ENCODE measurements around the gene PARD3B. TPM values are rescaled to one million over a fixed set of nuclear protein-coding genes. Genes with fewer than 3 reads are reported as not detected.

Gene PARD3B
- total and polyA plus RNA-seq, 2 experiments from 2014 or later, result 3.5 to 4.4 TPM

- TF ChIP-seq, protein P1, sequence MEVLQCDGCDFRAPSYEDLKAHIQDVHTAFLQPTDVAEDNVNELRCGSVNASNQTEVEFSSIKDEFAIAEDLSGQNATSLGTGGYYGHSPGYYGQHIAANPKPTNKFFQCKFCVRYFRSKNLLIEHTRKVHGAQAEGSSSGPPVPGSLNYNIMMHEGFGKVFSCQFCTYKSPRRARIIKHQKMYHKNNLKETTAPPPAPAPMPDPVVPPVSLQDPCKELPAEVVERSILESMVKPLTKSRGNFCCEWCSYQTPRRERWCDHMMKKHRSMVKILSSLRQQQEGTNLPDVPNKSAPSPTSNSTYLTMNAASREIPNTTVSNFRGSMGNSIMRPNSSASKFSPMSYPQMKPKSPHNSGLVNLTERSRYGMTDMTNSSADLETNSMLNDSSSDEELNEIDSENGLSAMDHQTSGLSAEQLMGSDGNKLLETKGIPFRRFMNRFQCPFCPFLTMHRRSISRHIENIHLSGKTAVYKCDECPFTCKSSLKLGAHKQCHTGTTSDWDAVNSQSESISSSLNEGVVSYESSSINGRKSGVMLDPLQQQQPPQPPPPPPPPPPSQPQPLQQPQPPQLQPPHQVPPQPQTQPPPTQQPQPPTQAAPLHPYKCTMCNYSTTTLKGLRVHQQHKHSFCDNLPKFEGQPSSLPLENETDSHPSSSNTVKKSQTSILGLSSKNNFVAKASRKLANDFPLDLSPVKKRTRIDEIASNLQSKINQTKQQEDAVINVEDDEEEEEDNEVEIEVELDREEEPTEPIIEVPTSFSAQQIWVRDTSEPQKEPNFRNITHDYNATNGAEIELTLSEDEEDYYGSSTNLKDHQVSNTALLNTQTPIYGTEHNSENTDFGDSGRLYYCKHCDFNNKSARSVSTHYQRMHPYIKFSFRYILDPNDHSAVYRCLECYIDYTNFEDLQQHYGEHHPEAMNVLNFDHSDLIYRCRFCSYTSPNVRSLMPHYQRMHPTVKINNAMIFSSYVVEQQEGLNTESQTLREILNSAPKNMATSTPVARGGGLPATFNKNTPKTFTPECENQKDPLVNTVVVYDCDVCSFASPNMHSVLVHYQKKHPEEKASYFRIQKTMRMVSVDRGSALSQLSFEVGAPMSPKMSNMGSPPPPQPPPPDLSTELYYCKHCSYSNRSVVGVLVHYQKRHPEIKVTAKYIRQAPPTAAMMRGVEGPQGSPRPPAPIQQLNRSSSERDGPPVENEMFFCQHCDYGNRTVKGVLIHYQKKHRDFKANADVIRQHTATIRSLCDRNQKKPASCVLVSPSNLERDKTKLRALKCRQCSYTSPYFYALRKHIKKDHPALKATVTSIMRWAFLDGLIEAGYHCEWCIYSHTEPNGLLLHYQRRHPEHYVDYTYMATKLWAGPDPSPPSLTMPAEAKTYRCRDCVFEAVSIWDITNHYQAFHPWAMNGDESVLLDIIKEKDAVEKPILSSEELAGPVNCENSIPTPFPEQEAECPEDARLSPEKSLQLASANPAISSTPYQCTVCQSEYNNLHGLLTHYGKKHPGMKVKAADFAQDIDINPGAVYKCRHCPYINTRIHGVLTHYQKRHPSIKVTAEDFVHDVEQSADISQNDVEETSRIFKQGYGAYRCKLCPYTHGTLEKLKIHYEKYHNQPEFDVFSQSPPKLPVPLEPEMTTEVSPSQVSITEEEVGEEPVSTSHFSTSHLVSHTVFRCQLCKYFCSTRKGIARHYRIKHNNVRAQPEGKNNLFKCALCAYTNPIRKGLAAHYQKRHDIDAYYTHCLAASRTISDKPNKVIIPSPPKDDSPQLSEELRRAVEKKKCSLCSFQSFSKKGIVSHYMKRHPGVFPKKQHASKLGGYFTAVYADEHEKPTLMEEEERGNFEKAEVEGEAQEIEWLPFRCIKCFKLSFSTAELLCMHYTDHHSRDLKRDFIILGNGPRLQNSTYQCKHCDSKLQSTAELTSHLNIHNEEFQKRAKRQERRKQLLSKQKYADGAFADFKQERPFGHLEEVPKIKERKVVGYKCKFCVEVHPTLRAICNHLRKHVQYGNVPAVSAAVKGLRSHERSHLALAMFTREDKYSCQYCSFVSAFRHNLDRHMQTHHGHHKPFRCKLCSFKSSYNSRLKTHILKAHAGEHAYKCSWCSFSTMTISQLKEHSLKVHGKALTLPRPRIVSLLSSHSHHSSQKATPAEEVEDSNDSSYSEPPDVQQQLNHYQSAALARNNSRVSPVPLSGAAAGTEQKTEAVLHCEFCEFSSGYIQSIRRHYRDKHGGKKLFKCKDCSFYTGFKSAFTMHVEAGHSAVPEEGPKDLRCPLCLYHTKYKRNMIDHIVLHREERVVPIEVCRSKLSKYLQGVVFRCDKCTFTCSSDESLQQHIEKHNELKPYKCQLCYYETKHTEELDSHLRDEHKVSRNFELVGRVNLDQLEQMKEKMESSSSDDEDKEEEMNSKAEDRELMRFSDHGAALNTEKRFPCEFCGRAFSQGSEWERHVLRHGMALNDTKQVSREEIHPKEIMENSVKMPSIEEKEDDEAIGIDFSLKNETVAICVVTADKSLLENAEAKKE (CRISPR knock-in tag; IDR thresholded peaks at IDR 0.05), result no peak
- TF ChIP-seq EZH2phosphoT487 (IDR thresholded peaks at IDR 0.05; ENCODE audit: unreplicated experiment), result no peak
These were observed 331.0 kb downstream of the PARD3B start (continued) for GRCh38 chr2:204876311-204876710.

DNA sequence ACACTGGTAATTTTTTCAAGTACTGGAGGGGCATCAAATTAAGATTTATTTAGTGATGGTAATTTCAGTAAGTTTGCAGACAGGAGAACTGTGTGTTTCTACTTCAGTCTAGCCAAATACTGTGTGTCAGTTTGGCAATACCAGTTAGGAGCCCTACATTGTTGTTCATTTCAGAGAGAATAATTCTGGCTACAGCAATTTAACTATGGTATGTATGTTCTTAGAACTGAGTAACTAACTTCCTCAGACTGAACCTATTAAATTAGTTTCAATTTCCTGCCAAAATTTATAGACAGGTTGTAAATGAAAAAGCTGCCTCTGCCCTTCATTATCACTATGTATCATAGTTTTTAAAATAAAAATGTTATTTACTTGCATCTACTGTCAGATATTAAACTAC, 332.4 kb downstream of the PARD3B start:
- Histone ChIP-seq H3K36me3 (ENCODE audit: insufficient read depth) (no peaks in the 10 kb centered on the region), H3F3A (replicated peaks; ENCODE audit: low read depth) (no peaks in the 10 kb centered on the region), H3K79me2 (replicated peaks; ENCODE audit: insufficient read depth) (no peaks in the 10 kb centered on the region), H4K20me1 (replicated peaks; ENCODE audit: insufficient read depth) (no peaks in the 10 kb centered on the region), H3K27ac (ENCODE audit: low read depth) (no peak overlapping the region), H2AFZ (no peak overlapping the region), H3K4me1 (ENCODE audit: insufficient read depth) (peaks cover 10% of the 10 kb centered on the region; the same call in 1 of the 2 replicates), H3K4me2 (no peak overlapping the region), H3K27me3 (ENCODE audit: insufficient read depth) (no peaks in the 10 kb centered on the region), H3K9me2 (ENCODE audit: insufficient read depth) (no peaks in the 10 kb centered on the region), H3K4me3 (no peak overlapping the region)
- H3K27me3 Mint-ChIP-seq (ENCODE audit: insufficient read depth, low read depth, poor library complexity), result no peaks in the 10 kb centered on the region
- H3K4me3 Mint-ChIP-seq, result no peak overlapping the region
- no peaks in the 10 kb centered on the region; the same call in 2 of the 3 replicates for H3K36me3 Mint-ChIP-seq (ENCODE audit: low read depth)
- H3K9me3 Mint-ChIP-seq, result no peaks in the 10 kb centered on the region
- no peak for TF ChIP-seq EZH2 (IDR thresholded peaks at IDR 0.05; ENCODE audit: low read depth, unreplicated experiment)
- H3K27ac Mint-ChIP-seq, result no peak overlapping the region
- peaks cover 13% of the 10 kb centered on the region; the same call in 2 of the 3 replicates for H3K4me1 Mint-ChIP-seq
- DNase-seq (ENCODE audit: low spot score) (no peak), ATAC-seq (no peak)

- ATAC-seq (no peak), DNase-seq (ENCODE audit: low spot score) (no peak)
- Mint-ChIP-seq H3K36me3 (ENCODE audit: low read depth) (no peaks in the 10 kb centered on the region; the same call in 2 of the 3 replicates), H3K4me1 (peaks cover 17% of the 10 kb centered on the region; the same call in 2 of the 3 replicates), H3K27ac (no peak overlapping the region), H3K9me3 (no peaks in the 10 kb centered on the region), H3K4me3 (no peak overlapping the region), H3K27me3 (ENCODE audit: insufficient read depth, low read depth, poor library complexity) (no peaks in the 10 kb centered on the region)
- Histone ChIP-seq H4K20me1 (replicated peaks; ENCODE audit: insufficient read depth) (no peaks in the 10 kb centered on the region), H3K27me3 (ENCODE audit: insufficient read depth) (no peaks in the 10 kb centered on the region), H3K36me3 (ENCODE audit: insufficient read depth) (no peaks in the 10 kb centered on the region), H3K4me2 (no peak overlapping the region), H3K27ac (ENCODE audit: low read depth) (no peak overlapping the region), H3K4me1 (ENCODE audit: insufficient read depth) (peaks cover 10% of the 10 kb centered on the region; the same call in 1 of the 2 replicates), H2AFZ (no peak overlapping the region), H3K79me2 (replicated peaks; ENCODE audit: insufficient read depth) (no peaks in the 10 kb centered on the region), H3K9me2 (ENCODE audit: insufficient read depth) (no peaks in the 10 kb centered on the region), H3K4me3 (no peak overlapping the region), H3F3A (replicated peaks; ENCODE audit: low read depth) (no peaks in the 10 kb centered on the region)
- no peak for TF ChIP-seq EZH2phosphoT487 (IDR thresholded peaks at IDR 0.05; ENCODE audit: unreplicated experiment)
- no peak for TF ChIP-seq POLR2AphosphoS5 (IDR thresholded peaks at IDR 0.05; ENCODE audit: low read depth)
- TF ChIP-seq, protein P2, sequence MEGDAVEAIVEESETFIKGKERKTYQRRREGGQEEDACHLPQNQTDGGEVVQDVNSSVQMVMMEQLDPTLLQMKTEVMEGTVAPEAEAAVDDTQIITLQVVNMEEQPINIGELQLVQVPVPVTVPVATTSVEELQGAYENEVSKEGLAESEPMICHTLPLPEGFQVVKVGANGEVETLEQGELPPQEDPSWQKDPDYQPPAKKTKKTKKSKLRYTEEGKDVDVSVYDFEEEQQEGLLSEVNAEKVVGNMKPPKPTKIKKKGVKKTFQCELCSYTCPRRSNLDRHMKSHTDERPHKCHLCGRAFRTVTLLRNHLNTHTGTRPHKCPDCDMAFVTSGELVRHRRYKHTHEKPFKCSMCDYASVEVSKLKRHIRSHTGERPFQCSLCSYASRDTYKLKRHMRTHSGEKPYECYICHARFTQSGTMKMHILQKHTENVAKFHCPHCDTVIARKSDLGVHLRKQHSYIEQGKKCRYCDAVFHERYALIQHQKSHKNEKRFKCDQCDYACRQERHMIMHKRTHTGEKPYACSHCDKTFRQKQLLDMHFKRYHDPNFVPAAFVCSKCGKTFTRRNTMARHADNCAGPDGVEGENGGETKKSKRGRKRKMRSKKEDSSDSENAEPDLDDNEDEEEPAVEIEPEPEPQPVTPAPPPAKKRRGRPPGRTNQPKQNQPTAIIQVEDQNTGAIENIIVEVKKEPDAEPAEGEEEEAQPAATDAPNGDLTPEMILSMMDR (conservative IDR thresholded peaks at IDR 0.05; ENCODE audit: low read depth in 2 of 2), result no peak
- no peak for TF ChIP-seq ZNF114 (CRISPR knock-in tag; IDR thresholded peaks at IDR 0.05)
- no peak for TF ChIP-seq NANOG (IDR thresholded peaks at IDR 0.05; ENCODE audit: borderline replicate concordance)
- TF ChIP-seq ZNF331 (CRISPR knock-in tag; IDR thresholded peaks at IDR 0.05; ENCODE audit: low read depth), result no peak
- no peak for TF ChIP-seq EZH2 (IDR thresholded peaks at IDR 0.05; ENCODE audit: low read depth, unreplicated experiment)
- no peak for TF ChIP-seq JUNB (IDR thresholded peaks at IDR 0.05; ENCODE audit: unreplicated experiment)
- TF ChIP-seq CREB1 (CRISPR knock-in tag; IDR thresholded peaks at IDR 0.05; ENCODE audit: low read depth), result no peak
- no peak for TF ChIP-seq STAT1 (IDR thresholded peaks at IDR 0.05; ENCODE audit: unreplicated experiment)
These were observed 335.7 kb downstream of the PARD3B start for GRCh38 chr2:204880928-204881327.
